Lower lobe of right lung (tissue), 2 donors: ENCODE measurements around the gene XYLT1. TPM values are rescaled to one million over a fixed set of nuclear protein-coding genes. Genes with fewer than 3 reads are reported as not detected.

ENCODE experiments used
- ATAC-seq, 2 donors: fragments of 200-7000 bp; cut with Tn5 transposase; one replicate each; pipeline ENCODE4 v1.9.1; 2020 to 2022; ENCODE audit warnings: mild to moderate bottlenecking in 2 of 2, moderate library complexity in 2 of 2
- DNase-seq: peaks from one replicate; pipeline ENCODE4 v3.0.0-alpha.2; 2020
- H3K27ac ChIP-seq: fragments of 200-600 bp; one replicate; pipeline ENCODE4 v1.8.0; 2022
- H3K27me3 ChIP-seq: fragments of 200-600 bp; one replicate; pipeline ENCODE4 v1.8.0; 2022; ENCODE audit warnings: low read depth
- H3K36me3 ChIP-seq: fragments of 200-600 bp; one replicate; pipeline ENCODE4 v1.8.0; 2022; ENCODE audit warnings: mild to moderate bottlenecking
- H3K4me1 ChIP-seq: fragments of 200-600 bp; one replicate; pipeline ENCODE4 v1.8.0; 2022
- H3K4me3 ChIP-seq: fragments of 200-600 bp; one replicate; pipeline ENCODE4 v1.8.0; 2022; ENCODE audit warnings: mild to moderate bottlenecking
- H3K9me3 ChIP-seq: fragments of 200-600 bp; one replicate; pipeline ENCODE4 v1.8.0; 2022
- CTCF ChIP-seq: fragments of 200-600 bp; IDR thresholded peaks from one replicate; pipeline ENCODE4 v1.8.0; 2022; ENCODE audit warnings: antibody characterized with exemption, mild to moderate bottlenecking
- intact Hi-C: fragments of 100-400 bp; cut with DNase I; formaldehyde crosslinking; loops from one replicate; pipeline ENCODE4 v1.11.0; 2022
- total RNA-seq: library from RNA; stranded (reverse); fragmentation: NEBNext Ultra II Directional; extraction: Animal tissue kit (Norgen Biotek cat#: 25700); gene quantifications from one replicate; pipeline ENCODE4 v1.2.1, GENCODE V29; 2021
- donor health status: DM: no; HTN: yes; CAD: no; lungs with severe emphysema.

The XYLT1 gene
- total RNA-seq, 1 donor from 2014 or later, result 9.0 TPM

- Histone ChIP-seq H3K4me1 (peaks cover 21% of the 10 kb centered on the region), H3K9me3 (no peaks in the 10 kb centered on the region), H3K27ac (no peak overlapping the region), H3K27me3 (no peaks in the 10 kb centered on the region), H3K4me3 (no peak overlapping the region), H3K36me3 (no peaks in the 10 kb centered on the region)
- no peak for TF ChIP-seq CTCF
- no peak for DNase-seq
- intact Hi-C loops, result no loop called here
- ATAC-seq, result no peak
These were observed 243.5 kb downstream of the XYLT1 start for GRCh38 chr16:17227278-17227677.

- no peak for ATAC-seq
- no peak for TF ChIP-seq CTCF
- intact Hi-C loops, result no loop called here
- Histone ChIP-seq H3K36me3 (no peaks in the 10 kb centered on the region), H3K4me1 (peaks cover 21% of the 10 kb centered on the region), H3K27ac (peak overlapping the region; percentile 43), H3K27me3 (no peaks in the 10 kb centered on the region), H3K9me3 (no peaks in the 10 kb centered on the region), H3K4me3 (no peak overlapping the region)
- no peak for DNase-seq
These were observed 245.2 kb downstream of the XYLT1 start for GRCh38 chr16:17225541-17225940.

- intact Hi-C loops, result no loop called here
- Histone ChIP-seq H3K36me3 (no peaks in the 10 kb centered on the region), H3K9me3 (no peaks in the 10 kb centered on the region), H3K27ac (peak overlapping the region; percentile 43), H3K4me3 (no peak overlapping the region), H3K4me1 (peaks cover 21% of the 10 kb centered on the region), H3K27me3 (no peaks in the 10 kb centered on the region)
- ATAC-seq (peak; percentile 72 to 75), DNase-seq (no peak)
- no peak for TF ChIP-seq CTCF
These were observed 245.9 kb downstream of the XYLT1 start for GRCh38 chr16:17224879-17225281.

GRCh38 chr16:17224350-17224749, 246.4 kb downstream of the XYLT1 start:
- Histone ChIP-seq H3K27me3 (no peaks in the 10 kb centered on the region), H3K36me3 (no peaks in the 10 kb centered on the region), H3K4me1 (peaks cover 21% of the 10 kb centered on the region), H3K9me3 (no peaks in the 10 kb centered on the region), H3K27ac (no peak overlapping the region), H3K4me3 (no peak overlapping the region)
- DNase-seq, result no peak
- intact Hi-C loops, result no loop called here
- no peak for ATAC-seq
- TF ChIP-seq CTCF, result no peak

GRCh38 chr16:17223576-17223975, 247.2 kb downstream of the XYLT1 start:
- Histone ChIP-seq H3K36me3 (no peaks in the 10 kb centered on the region), H3K4me3 (no peak overlapping the region), H3K27ac (no peak overlapping the region), H3K9me3 (no peaks in the 10 kb centered on the region), H3K4me1 (peaks cover 21% of the 10 kb centered on the region), H3K27me3 (no peaks in the 10 kb centered on the region)
- intact Hi-C loops, result no loop called here
- TF ChIP-seq CTCF, result no peak
- DNase-seq, result no peak
- ATAC-seq, result no peak
